Measurements from ENCODE around the gene DCBLD1. TPM values are rescaled to one million over a fixed set of nuclear protein-coding genes. Genes with fewer than 3 reads are reported as not detected.
"Not testable (repeated sequence)": the region's sequence is repeated elsewhere in the genome, so short reads cannot be mapped to it uniquely, and the experiment has no call there.

DCBLD1 gene
- total RNA-seq, 1 donor from 2014 or later = 6.1 TPM

DNA sequence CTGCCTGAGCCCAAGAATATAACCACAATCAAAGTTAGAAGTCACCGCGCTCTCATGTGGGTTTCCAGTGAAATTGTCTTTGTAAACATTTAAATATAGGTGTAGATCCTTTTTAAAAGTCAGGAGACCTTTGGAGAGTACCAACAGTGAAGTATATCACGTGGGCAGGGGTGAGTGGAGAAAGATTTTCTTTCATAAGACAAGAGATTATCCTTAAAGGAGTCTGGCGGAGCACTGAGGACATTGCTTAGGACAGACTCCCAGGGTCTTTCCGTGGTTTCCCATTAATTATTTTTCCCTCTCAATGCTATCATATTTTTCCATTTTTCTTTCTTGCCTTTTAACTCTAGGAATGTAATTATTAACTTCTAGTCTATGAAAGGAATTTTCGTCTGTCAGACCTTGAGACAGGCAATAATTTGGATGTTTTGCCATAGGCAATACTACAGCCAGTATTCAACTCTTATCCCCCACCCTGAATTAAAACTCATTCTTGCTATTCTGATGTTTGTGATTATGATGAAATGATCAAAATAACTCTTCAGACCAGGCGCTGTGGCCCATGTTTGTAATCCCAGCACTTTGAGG is 31.4 kb downstream of the DCBLD1 start:
- DNase-seq (ENCODE audit: low read depth) = no peak
- H3K4me3 ChIP-seq (ENCODE audit: low read depth, low read length) = no peak overlapping the region
- TF ChIP-seq, protein P1, sequence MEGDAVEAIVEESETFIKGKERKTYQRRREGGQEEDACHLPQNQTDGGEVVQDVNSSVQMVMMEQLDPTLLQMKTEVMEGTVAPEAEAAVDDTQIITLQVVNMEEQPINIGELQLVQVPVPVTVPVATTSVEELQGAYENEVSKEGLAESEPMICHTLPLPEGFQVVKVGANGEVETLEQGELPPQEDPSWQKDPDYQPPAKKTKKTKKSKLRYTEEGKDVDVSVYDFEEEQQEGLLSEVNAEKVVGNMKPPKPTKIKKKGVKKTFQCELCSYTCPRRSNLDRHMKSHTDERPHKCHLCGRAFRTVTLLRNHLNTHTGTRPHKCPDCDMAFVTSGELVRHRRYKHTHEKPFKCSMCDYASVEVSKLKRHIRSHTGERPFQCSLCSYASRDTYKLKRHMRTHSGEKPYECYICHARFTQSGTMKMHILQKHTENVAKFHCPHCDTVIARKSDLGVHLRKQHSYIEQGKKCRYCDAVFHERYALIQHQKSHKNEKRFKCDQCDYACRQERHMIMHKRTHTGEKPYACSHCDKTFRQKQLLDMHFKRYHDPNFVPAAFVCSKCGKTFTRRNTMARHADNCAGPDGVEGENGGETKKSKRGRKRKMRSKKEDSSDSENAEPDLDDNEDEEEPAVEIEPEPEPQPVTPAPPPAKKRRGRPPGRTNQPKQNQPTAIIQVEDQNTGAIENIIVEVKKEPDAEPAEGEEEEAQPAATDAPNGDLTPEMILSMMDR (conservative IDR thresholded peaks at IDR 0.05; ENCODE audit: low read depth, low read length) = no peak

DNA sequence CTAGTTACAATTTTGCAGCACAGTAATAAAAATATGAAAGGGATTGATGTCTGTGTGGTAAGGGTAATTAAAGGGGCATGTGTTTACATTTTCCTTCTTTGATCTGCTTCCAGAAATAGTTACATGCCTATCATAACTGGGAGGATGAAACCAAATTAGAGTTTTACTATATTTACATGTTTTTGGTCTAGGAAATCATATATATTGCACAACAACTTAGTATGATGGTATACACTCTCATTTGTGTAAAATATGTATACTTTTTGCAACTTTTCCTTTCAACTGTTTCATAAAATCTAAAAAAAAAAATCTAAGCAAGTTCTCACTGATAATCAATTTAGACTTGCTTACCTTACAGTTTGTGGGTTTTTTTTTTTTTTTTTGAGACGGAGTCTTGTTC is 32.2 kb downstream of the DCBLD1 start:
- TF ChIP-seq, protein P1 (conservative IDR thresholded peaks at IDR 0.05; ENCODE audit: low read depth, low read length) = no peak
- H3K4me3 ChIP-seq (ENCODE audit: low read depth, low read length) = no peak overlapping the region

DNA sequence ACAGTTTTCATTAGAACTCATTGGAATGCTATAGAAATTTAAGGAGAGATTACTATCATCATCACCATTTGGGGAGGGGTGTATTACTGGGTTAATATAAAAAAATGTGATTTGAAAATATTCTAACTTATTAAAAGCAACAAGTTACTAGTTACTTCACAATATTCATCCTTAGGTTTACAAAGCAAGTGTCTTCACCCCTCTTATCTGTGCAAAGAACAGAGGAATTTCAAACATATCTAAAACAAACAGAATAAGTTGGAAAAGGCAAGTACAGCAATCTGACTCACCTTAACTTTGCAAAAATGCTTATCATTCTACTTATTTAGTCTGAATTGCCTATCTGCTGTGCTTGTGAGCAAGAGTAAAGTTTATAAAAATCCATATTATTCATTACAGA is 32.9 kb downstream of the DCBLD1 start:
- no peak overlapping the region for H3K4me3 ChIP-seq (ENCODE audit: low read depth, low read length)
- TF ChIP-seq, protein P1 (conservative IDR thresholded peaks at IDR 0.05; ENCODE audit: low read depth, low read length) = no peak
- no peak for DNase-seq (ENCODE audit: low read depth)

More for the DNA sequence above, 32.2 kb downstream of the DCBLD1 start:
- no peak for DNase-seq (ENCODE audit: low read depth)

DNA sequence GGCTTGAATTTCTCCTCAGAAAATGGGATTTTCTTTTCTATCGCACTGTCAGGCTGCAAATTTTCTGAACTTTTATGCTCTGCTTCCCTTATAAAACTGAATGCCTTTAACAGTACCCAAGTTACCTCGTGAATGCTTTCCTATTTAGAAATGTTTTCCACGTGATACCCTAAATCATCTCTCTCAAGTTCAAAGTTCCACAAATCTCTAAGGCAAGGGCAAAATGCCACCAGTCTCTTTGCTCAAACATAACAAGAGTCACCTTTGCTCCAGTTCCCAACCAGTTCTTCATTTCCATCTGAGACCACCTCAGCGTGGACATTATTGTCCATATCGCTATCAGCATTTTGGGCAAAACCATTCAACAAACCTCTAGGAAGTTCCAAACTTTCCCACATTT is 35.5 kb downstream of the DCBLD1 start:
- not testable (repeated sequence) for H3K4me3 ChIP-seq (ENCODE audit: low read depth, low read length); DNase-seq (ENCODE audit: low read depth)

DNA sequence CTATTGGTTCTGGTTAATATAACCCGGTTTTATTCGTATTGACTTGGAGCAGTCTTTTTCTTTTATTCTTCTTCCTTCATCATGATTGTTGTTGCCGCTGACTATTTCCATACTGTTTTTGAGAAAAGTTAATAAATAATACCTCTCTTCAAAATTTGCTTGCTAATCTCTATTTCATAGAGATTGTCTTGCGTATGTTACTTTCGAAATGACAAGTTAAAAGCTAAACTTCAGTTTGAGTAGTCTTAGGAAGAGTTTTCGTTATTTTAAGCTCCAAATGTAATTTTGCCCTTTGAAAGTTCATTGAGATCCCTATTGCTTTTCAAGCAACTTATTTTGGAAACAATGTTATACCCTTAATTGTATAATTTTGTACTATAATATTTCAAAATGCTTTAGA is 36.4 kb downstream of the DCBLD1 start:
- no peak for DNase-seq (ENCODE audit: low read depth)
- no peak overlapping the region for H3K4me3 ChIP-seq (ENCODE audit: low read depth, low read length)
- TF ChIP-seq, protein P1 (conservative IDR thresholded peaks at IDR 0.05; ENCODE audit: low read depth, low read length) = no peak

DNA sequence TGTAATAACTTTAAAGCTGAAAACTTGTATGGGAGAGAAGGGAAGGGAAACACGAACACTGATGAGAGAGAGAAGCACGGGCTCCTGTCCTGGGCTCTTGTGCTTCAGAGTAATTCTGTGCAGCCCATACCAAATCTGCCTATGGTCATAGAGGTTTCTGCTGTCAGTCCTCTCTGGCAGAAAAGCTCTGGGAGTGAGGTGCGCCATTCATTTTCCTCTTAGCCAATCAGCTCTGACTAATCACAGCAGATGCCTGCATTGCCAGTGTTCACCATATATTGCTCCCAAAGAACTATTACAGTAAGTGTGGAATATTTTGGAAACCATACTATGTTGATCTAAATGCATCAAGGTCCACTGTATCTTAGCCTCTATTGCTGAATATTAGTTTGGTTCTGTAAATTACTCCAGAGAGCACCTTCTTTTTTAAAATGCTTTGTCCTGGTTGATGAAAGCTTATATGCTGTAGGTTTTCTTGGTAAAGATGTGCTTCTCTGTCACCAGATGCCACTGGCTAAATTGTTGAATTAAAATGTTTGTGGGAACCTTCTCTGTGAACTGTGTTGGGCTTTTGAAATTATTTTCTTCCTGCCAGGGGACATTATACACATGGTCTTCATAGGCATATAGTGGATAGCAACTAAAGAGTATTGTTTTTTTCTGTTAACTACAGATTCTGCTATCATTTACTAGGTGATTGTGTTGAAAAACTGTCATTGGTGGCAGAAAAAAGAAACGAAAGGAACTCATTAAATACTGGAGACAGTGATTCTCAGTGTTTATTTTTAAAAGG is 38.3 kb downstream of the DCBLD1 start:
- TF ChIP-seq, protein P1 (conservative IDR thresholded peaks at IDR 0.05; ENCODE audit: low read depth, low read length) = no peak
- H3K4me3 ChIP-seq (ENCODE audit: low read depth, low read length) = no peak overlapping the region
- DNase-seq (ENCODE audit: low read depth) = no peak

DNA sequence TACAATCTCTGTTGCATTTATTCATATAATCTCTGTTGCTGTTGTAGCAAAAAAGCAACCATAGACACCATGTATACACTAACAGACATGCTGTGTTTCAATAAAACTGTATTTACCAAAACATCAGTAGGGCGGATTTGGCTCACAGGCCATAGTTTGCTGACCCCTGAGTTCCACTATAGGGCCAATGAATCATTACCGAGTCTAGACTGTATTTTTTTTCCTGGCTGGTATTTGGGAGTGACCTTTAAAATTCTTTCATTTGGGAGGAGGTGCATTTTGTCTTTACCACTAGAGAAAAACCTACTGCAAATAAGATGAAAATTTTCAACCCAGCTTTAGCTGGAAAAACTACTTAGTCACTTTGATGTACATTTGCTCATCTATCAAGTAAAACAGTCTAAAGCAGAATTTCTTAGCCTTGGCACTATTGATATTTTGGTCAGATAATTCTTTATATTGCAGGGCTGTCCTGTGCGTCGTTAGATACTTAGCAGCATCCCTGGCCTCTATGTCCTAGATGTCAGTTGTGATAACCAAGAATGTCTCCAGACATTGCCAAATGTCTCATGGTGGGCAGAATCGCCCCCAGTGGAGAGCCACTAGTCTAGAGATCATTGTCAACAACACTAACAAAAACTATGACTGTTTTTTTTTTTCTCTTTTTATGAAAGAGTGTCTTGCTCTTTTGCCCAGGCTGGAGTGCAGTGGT is 39.5 kb downstream of the DCBLD1 start:
- DNase-seq (ENCODE audit: low read depth) = no peak
- H3K4me3 ChIP-seq (ENCODE audit: low read depth, low read length) = no peak overlapping the region
- TF ChIP-seq, protein P1 (conservative IDR thresholded peaks at IDR 0.05; ENCODE audit: low read depth, low read length) = no peak

All from epithelial cell of proximal tubule (primary cell).